ENCODE measurements around the gene PLTP. TPM values are rescaled to one million over a fixed set of nuclear protein-coding genes. Genes with fewer than 3 reads are reported as not detected.

PLTP gene
- total and polyA plus RNA-seq, 2 of the 13 experiments (the other 11 are each of a cell fraction or from before 2014, with no cell fraction given), result 16.9 to 28.6 TPM

- TF ChIP-seq ZNF230 (CRISPR knock-in tag; IDR thresholded peaks at IDR 0.05) (peak; percentile 28), PBX2 (CRISPR knock-in tag; IDR thresholded peaks at IDR 0.05) (peak; percentile 100), HCFC1 (IDR thresholded peaks at IDR 0.05; ENCODE audit: low read depth, low read length) (peak; percentile 51; the same call in 1 of the 2 replicates), PRDM10 (CRISPR knock-in tag; IDR thresholded peaks at IDR 0.05; ENCODE audit: low read depth) (peak; percentile 9; the same call in 1 of the 2 replicates), ZKSCAN1 (IDR thresholded peaks at IDR 0.05; ENCODE audit: low read length) (0 out of 2 replicates have a peak, but pooled peaks have one; percentile 18), ZNF142 (CRISPR knock-in tag; IDR thresholded peaks at IDR 0.05) (peak; percentile 70; the same call in 1 of the 2 replicates), TRAFD1 (CRISPR knock-in tag; IDR thresholded peaks at IDR 0.05; ENCODE audit: borderline replicate concordance) (no peak; the same call in 1 of the 2 replicates), ZNF768 (CRISPR knock-in tag; IDR thresholded peaks at IDR 0.05) (peak; percentile 80), MBNL3 (CRISPR knock-in tag; conservative IDR thresholded peaks at IDR 0.05) (no peak), ZNF639 (CRISPR knock-in tag; conservative IDR thresholded peaks at IDR 0.05) (peak; percentile 71; the same call in 1 of the 2 replicates), HOXA9 (CRISPR knock-in tag; IDR thresholded peaks at IDR 0.05; ENCODE audit: borderline replicate concordance) (no peak), ZZZ3 (CRISPR knock-in tag; IDR thresholded peaks at IDR 0.05; ENCODE audit: borderline replicate concordance) (no peak; the same call in 1 of the 2 replicates), ZNF883 (CRISPR knock-in tag; IDR thresholded peaks at IDR 0.05; ENCODE audit: not compliant biosample characterization) (peak; percentile 72), ADNP (CRISPR knock-in tag; IDR thresholded peaks at IDR 0.05) (no peak)
These were observed 54.7 kb downstream of the PLTP start, which contains the start of the genes ACOT8 and ZSWIM3 (continued) for GRCh38 chr20:45857114-45857881.

Measured in HepG2 (cell line).